Lower leg skin (tissue), 4 donors: ENCODE data around the gene ACTN4. TPM values are rescaled to one million over a fixed set of nuclear protein-coding genes. Genes with fewer than 3 reads are reported as not detected.

ENCODE experiments used
- DNase-seq, 2 donors: peaks; one replicate each; pipeline ENCODE4 v3.0.0-alpha.2; 2019; ENCODE audit warnings: low spot score in 2 of 2
- H3K4me3 ChIP-seq: fragments of 200-600 bp; sonication (generic); 2 replicates; pipeline ENCODE4 v1.5.1; 2017; ENCODE audit warnings: mild to moderate bottlenecking, low read depth; ENCODE audit not compliant: poor library complexity, severe bottlenecking
- CTCF ChIP-seq, 3 donors: fragments of 450-650 bp; IDR thresholded peaks; one replicate each; pipeline ENCODE4 v1.5.1; 2016; ENCODE audit warnings: antibody characterized with exemption in 3 of 3, mild to moderate bottlenecking in 3 of 3, moderate library complexity in 2 of 3
- POLR2A ChIP-seq, 2 donors: fragments of 450-650 bp; IDR thresholded peaks; one replicate each; pipeline ENCODE4 v1.6.1; 2016 to 2017; ENCODE audit warnings: antibody characterized with exemption in 2 of 2, mild to moderate bottlenecking in 1 of 2, moderate library complexity in 1 of 2
- WGBS, 2 donors: methylation state at CpG; one replicate each; pipeline ENCODE4 v1.1.5; 2018; 5-methylcytosine and 5-hydroxymethylcytosine counted together
- intact Hi-C: fragments of 100-400 bp; cut with DNase I; formaldehyde crosslinking; loops from one replicate; pipeline ENCODE4 v1.15.0; 2023; ENCODE audit warnings: low total_unique reads
- total RNA-seq, 4 donors: library from RNA; depleted of rRNA; stranded (reverse); fragments of >200 nt; gene quantifications; one replicate each; pipeline ENCODE4 v1.1.0, GENCODE V29; 2016

The ACTN4 gene
- total RNA-seq, 4 donors from 2014 or later: 411 to 572 (median 469) TPM

- 74 to 78% methylated on average over 10 to 15 of the region's 15 CpGs for WGBS, 2 donors
- no peak for TF ChIP-seq CTCF (IDR thresholded peaks at IDR 0.05)
- no peak for TF ChIP-seq POLR2A (IDR thresholded peaks at IDR 0.05)
- intact Hi-C loops: no loop called here
- no peak overlapping the region for H3K4me3 ChIP-seq
- no peak for DNase-seq
These were observed 64.8 kb downstream of the ACTN4 start for GRCh38 chr19:38712161-38712748.

- 30 to 55% methylated on average over 19 of the region's 19 CpGs for WGBS, 2 donors
- intact Hi-C loops: no loop called here
- no peak for DNase-seq
- H3K4me3 ChIP-seq: no peak overlapping the region
- TF ChIP-seq CTCF (IDR thresholded peaks at IDR 0.05): no peak
- TF ChIP-seq POLR2A (IDR thresholded peaks at IDR 0.05): no peak
These were observed 65.8 kb downstream of the ACTN4 start for GRCh38 chr19:38713227-38713649.

GRCh38 chr19:38713865-38714264 is 66.4 kb downstream of the ACTN4 start:
- WGBS, 2 donors: 88 to 90% methylated on average over 14 of the region's 14 CpGs
- no peak for DNase-seq
- no peak for TF ChIP-seq CTCF (IDR thresholded peaks at IDR 0.05)
- no peak for TF ChIP-seq POLR2A (IDR thresholded peaks at IDR 0.05)
- intact Hi-C loops: no loop called here
- H3K4me3 ChIP-seq: no peak overlapping the region

DNA sequence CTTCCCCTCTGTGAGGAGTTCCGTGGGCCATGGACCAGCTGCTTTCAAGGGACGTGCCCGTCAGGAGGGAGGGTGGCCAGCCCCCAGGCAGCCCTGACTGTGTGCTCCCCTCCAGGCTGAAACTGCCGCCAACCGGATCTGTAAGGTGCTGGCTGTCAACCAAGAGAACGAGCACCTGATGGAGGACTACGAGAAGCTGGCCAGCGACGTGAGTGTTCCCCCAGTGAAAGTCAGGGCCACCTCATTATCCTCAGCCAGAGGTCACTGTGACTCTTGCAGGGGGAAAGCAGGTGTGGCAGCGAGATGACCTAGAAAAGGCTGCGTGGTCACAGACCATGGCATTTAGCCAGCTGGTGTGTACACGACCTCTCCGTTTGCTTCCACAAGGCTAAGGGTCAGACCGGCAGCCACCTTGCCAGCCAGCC is 66.9 kb downstream of the ACTN4 start:
- intact Hi-C loops: no loop called here
- 81 to 82% methylated on average over 12 to 14 of the region's 14 CpGs for WGBS, 2 donors
- no peak for TF ChIP-seq CTCF (IDR thresholded peaks at IDR 0.05)
- no peak overlapping the region for H3K4me3 ChIP-seq
- no peak for DNase-seq

- intact Hi-C loops: no loop called here
- no peak for DNase-seq
- no peak overlapping the region for H3K4me3 ChIP-seq
- 79 to 86% methylated on average over 3 of the region's 3 CpGs for WGBS, 2 donors
- TF ChIP-seq POLR2A (IDR thresholded peaks at IDR 0.05) (no peak), CTCF (IDR thresholded peaks at IDR 0.05) (no peak)
These were observed 68.1 kb downstream of the ACTN4 start for GRCh38 chr19:38715555-38715954.

GRCh38 chr19:38717051-38717450 is 69.6 kb downstream of the ACTN4 start:
- TF ChIP-seq CTCF (IDR thresholded peaks at IDR 0.05) (no peak), POLR2A (IDR thresholded peaks at IDR 0.05) (no peak)
- WGBS, 2 donors: 91 to 93% methylated on average over 11 to 14 of the region's 17 CpGs
- DNase-seq: no peak
- H3K4me3 ChIP-seq: no peak overlapping the region
- intact Hi-C loops: no loop called here
